Inferior parietal cortex (tissue), 1 donor: ENCODE data around the gene TUBA1C.
A peak's percentile ranks its signal among the peaks of the same experiment; 100 is the strongest.
"Not testable (repeated sequence)": the region's sequence is repeated elsewhere in the genome, so short reads cannot be mapped to it uniquely, and the experiment has no call there.

Source experiments
- DNase-seq: peaks from one replicate; pipeline ENCODE4 v3.0.0-alpha.2; 2016; ENCODE audit errors: extremely low spot score

TUBA1C gene

DNA sequence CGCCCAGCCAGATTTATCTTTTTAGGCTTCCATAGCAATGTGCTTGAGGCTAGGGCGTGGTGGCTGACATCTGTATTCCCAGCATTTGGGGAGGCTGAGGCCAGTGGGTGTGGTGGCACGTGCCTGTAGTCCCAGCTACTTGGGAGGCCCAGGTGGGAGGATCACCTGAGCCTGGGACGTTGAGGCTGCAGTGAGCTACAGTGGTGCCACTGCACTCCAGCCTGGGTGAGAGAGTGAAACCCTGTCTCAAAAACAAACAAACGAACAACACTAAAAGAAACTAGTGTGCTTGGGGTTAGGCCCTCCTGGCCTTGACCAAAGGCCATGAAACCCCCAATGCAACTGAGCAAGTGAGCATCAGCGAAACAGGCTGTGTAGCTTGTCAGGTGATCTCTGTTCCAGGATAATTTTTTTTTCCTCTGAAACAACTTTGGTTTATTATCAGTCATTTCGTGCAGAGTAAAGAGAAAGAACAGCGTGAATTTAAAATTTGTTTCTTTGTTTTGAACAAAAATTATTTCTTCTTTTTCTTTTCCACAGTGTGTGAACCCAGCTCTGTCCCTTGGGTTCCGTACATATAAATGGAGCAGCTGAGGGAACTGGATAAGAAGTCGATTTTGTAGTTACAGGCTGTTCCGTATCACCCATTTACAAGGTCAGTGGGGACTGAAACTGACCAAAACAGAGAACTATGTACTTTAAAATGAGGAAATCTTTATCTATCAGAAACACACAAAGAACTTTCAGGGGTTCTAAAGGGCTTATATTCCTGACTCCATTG lies 8.8 kb upstream of the TUBA1C start:
- DNase-seq: no peak

- not testable (repeated sequence) for DNase-seq
Measured at GRCh38 chr12:49257508-49258184, 7.2 kb upstream of the TUBA1C start.

DNA sequence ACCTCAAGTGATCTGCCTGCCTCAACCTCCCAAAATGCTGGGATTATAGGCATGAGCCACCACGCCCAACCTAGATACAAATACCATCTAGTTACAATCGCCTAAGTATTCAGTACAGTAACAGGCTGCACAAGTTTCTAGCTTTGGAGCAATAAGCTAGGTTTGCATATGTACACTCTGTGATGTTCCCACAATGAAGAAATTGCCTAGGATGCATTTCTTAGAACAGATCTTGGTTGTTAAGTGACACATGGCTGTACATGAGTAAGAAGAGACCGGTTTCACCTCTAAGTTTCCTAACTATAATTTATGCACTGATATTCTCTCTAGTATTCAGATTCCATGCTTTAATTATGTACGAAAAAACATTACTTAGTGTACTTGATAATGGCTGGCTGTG lies 5.4 kb upstream of the TUBA1C start:
- no peak for DNase-seq

DNA sequence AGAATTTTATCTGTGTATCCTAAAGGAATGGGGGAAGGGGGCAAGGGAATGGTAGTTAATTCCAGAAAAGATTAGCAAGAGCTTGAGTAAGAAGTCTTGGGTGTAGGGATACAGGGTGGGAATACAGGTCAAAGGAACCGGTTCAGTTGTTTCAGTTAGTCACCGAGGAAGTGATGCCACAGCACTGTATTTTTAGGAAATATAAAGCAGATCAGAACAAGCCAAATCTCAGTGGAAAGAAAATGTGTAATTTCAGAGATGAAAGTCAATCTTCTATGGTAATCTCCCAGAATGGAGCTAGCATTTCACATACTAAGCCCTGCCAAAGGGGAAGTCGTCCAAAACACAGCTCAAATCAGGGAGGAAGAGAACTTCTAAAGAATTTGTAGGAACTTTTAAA lies 4.7 kb upstream of the TUBA1C start:
- DNase-seq: no peak

DNA sequence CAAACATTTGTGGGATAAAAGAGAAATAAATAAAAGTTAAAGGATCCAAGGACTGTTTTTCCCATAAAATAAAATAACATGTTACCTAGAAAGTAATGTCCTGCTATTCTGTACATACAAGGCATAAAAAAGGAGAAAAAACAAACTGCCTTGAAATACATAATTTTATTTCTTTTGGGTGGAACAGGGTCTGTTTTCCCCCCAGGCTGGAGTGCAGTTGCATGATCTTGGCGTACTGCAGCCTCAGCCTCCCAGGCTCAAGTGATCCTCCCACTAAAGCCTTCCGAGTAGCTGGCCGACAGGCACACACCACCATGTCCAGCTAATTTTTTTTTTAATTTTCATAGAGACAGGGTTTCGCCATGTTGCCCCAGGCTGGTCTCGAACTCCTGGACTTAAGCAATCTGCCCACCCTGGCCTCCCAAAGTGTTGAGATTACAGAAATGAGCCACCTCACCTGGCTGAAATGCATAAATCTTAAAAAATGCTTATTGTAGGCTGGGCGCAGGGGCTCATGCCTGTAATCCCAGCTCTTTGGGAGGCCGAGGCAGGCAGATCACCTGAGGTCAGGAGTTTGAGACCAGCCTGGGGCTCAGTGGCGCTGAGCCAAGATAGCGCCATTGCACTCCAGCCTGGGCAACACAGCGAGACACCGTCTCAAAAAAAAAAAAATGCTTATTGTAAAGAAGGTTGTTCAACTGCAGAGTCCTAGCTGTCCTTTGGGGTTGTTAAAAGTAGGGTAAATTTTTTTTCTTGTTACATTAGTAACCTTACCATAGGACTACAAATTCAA lies 4.1 kb upstream of the TUBA1C start:
- DNase-seq: no peak

DNA sequence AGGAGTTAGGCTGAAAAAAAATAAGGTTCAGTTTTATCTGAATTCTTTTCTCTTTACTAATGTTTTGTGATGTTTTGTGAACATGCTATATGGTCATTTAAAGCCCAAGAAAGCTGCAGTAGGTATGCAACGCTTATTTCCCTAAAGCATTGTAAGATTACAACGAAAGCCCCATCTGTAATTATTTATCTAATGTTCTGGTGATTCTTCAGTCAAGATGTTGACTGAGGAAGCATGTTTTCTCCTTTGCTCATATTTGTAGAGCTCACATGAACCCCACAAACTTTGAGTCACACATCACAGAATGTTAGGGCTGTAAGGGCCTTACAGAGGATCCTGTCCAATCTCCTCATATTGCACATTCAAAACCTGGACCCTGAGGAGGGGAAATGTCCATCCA lies 3.2 kb upstream of the TUBA1C start:
- no peak for DNase-seq

DNA sequence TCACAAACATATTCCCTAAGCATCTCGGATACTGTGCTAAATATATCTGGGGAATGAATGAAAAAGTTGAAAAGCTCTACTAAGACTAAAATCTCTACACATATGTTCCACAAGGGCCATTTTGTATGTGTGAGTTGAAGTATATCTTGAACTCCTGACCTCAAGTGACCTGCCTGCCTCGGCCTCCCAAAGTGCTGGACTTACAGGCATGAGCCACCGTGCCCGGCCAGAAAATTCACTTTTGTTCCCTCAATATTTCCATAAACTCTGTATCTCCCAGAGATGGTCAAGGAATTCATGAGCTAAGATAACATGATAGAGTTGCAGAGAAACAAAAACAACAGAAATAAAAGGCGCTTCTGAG lies 1.5 kb upstream of the TUBA1C start:
- DNase-seq: no peak

- DNase-seq: no peak
Measured at GRCh38 chr12:49264466-49264872, 413 bp upstream of the TUBA1C start.

- not testable (repeated sequence) for DNase-seq
Measured at GRCh38 chr12:49269191-49269590, 4.3 kb downstream of the TUBA1C start.

GRCh38 chr12:49272790-49273725 lies 8.2 kb downstream of the TUBA1C start:
- no peak for DNase-seq

GRCh38 chr12:49273726-49274395 lies 9.0 kb downstream of the TUBA1C start:
- DNase-seq: no peak

- no peak for DNase-seq
Measured at GRCh38 chr12:49274396-49275069, 9.7 kb downstream of the TUBA1C start.

GRCh38 chr12:49276304-49277290 lies 11.7 kb downstream of the TUBA1C start:
- no peak for DNase-seq

DNA sequence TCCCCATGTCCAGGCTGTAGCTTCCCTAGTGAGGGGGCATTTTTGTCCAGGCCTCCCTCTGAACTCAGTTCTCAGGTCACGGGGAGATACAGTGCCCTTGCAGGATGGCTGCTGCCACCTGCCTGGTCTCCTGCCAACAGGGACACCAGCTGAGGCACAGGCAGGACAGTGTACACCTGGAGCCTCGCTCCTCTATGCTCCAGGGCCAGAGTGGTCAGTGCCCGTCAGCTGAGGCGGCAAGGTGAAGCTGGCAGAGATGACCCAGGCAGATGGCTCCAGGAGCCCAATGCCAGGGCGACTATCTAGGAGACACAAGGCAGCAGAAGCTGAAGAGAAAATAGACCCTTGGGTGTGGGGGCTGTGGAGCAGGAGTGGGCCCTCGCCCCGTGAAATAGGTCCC lies 12.6 kb downstream of the TUBA1C start:
- no peak for DNase-seq

DNA sequence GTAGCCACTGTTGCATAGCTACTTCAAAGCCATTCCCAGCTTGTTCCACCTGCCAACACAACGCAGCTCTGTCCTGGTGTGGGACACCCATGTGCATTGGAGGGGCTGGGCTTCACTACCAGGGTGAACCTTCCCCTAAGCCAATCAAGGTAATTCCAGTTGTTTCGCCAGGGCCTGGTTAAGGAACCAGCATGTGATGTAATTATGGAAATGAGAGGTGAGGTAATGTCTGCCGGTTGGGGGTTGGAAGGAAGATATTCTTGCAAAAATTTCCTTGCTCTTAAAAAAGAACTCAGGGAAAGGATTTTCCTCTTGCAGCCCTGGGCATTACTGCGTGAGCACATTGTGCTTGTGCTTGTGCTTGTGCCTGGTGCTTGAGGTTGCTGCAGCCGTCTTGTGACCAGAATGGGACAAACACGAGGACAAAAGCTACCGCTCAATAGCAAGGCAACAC lies 14.9 kb downstream of the TUBA1C start:
- peak; percentile 8 for DNase-seq

GRCh38 chr12:49280545-49280944 lies 15.7 kb downstream of the TUBA1C start:
- not testable (repeated sequence) for DNase-seq

DNA sequence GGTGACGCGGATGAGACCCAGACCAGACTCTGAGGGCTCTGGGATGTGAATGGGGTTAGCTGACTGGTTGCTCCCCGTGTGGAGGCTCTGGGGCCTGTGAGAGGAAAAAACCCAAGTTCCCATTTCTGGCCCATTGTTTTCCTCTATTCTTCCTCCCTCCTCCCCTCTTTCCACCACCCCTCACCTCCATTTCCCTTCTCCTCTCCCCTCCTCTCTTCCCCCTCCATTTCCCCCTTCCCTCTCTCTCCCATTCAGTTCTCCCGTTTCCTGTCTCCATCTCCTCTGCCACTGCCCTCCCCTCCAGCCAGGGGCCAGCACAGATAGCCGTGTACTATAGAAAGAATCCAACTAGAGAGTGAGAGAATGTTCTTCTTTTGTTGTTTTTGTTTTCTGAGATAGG lies 17.4 kb downstream of the TUBA1C start:
- DNase-seq: no peak

DNA sequence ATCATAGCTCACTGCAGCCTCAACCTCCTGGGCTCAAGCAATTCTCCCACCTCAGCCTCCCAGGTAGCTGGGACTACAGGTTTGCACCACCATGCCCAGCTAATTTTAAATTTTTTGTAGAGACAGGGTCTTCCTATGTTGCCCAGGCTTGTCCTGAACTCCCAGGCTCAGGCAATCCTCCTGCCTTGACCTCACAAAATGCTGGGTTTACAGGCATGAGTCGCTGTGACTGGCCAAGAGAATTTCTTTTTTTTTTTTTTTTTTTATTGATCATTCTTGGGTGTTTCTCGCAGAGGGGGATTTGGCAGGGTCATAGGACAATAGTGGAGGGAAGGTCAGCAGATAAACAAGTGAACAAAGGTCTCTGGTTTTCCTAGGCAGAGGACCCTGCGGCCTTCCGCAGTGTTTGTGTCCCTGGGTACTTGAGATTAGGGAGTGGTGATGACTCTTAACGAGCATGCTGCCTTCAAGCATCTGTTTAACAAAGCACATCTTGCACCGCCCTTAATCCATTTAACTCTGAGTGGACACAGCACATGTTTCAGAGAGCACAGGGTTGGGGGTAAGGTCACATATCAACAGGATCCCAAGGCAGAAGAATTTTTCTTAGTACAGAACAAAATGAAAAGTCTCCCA lies 18.0 kb downstream of the TUBA1C start:
- DNase-seq: not testable (repeated sequence)
